AG09319 (cell line): ENCODE results near the gene SCP2.

Experiments used
- DNase-seq: peaks from one replicate; pipeline ENCODE4 v3.0.0-alpha.2; 2010; ENCODE audit warnings: low read depth; ENCODE audit errors: extremely low read depth
- TF ChIP-seq, protein P1 (sequence below): IDR thresholded peaks from 2 replicates; pipeline ENCODE4 v1.5.1; 2011; ENCODE audit warnings: low read depth, mild to moderate bottlenecking, inconsistent platforms, low read length, moderate library complexity

Gene SCP2

DNA sequence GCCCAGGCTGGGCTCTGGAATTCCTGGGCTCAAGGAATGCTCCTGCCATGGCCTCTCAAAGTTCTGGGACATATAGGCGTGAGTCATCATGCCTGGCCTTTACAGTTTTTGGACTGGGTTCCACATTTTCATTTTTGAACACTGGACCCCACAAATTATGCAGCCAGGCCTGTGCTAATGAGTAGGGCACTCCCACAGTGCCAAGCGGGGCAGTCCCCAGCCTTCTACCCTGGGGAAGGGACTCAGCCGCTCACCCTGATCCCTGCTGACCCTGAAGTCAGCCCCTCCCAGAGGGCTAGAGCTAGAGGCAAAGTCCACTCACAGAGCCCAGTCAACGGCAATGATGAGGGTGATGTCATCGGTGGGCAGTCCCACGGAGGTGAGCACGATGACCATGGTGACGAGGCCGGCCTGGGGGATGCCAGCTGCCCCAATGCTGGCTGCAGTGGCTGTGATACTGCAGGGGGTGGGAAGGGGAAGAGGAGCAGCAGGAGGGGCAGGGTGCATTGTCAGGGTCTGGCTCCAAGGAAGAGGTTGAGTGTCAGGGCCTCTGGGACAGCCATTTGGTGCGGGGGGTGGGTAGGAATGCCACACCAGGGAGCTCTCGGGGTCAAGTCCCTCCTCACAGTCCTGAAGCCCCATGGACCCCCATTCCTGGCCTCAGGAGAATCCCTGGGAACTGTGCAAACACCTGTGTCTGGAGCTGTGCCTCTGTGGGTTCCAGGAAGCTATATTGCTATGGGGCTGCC is 162.6 kb downstream of the SCP2 start:
- DNase-seq, result no peak

DNA sequence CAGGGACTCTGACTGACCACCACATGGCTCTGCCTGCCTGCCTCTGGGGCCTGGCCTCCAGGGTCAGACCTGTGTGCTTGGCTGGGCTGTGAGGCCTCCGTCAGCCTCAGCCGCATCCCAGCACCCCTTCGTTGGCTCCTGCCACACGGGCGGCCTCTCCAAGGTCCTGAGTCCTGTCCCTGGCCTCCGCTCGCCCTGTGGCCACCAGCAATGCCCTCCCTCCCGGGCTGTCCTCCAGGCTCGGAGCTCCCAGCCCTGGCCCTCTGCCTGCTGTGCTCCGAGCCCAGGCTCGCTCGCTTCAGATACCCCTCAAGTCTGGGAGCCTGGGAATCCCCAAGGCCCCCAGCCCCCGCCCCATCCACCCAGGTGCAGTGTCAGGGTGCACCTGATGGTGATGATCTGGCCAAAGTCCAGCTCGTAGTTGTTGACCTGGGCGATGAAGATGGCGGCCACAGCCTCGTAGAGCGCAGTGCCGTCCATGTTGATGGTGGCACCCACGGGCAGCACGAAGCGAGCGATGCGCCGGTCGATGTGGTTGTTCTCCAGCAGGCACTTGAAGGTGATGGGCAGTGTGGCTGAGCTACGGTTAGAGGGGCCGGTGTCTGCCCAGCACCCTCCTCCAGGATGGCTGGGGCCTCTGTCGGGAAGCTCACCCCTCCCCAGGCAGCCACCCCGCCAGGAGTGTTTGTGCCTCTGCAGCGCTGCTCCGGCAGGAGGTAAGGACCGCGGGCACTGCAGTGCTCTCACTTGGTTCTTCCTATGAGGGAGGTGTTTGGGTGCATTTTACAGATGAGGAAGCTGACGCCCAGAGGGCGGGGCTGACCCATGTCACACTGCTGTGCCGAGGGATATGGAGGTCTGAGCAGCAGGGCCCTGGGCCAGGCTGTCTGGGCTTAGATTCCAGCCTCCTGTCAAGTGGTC is 163.4 kb downstream of the SCP2 start:
- TF ChIP-seq, protein P1, sequence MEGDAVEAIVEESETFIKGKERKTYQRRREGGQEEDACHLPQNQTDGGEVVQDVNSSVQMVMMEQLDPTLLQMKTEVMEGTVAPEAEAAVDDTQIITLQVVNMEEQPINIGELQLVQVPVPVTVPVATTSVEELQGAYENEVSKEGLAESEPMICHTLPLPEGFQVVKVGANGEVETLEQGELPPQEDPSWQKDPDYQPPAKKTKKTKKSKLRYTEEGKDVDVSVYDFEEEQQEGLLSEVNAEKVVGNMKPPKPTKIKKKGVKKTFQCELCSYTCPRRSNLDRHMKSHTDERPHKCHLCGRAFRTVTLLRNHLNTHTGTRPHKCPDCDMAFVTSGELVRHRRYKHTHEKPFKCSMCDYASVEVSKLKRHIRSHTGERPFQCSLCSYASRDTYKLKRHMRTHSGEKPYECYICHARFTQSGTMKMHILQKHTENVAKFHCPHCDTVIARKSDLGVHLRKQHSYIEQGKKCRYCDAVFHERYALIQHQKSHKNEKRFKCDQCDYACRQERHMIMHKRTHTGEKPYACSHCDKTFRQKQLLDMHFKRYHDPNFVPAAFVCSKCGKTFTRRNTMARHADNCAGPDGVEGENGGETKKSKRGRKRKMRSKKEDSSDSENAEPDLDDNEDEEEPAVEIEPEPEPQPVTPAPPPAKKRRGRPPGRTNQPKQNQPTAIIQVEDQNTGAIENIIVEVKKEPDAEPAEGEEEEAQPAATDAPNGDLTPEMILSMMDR, result no peak
- no peak for DNase-seq

More for the DNA sequence above, 162.6 kb downstream of the SCP2 start:
- TF ChIP-seq, protein P1, result no peak

DNA sequence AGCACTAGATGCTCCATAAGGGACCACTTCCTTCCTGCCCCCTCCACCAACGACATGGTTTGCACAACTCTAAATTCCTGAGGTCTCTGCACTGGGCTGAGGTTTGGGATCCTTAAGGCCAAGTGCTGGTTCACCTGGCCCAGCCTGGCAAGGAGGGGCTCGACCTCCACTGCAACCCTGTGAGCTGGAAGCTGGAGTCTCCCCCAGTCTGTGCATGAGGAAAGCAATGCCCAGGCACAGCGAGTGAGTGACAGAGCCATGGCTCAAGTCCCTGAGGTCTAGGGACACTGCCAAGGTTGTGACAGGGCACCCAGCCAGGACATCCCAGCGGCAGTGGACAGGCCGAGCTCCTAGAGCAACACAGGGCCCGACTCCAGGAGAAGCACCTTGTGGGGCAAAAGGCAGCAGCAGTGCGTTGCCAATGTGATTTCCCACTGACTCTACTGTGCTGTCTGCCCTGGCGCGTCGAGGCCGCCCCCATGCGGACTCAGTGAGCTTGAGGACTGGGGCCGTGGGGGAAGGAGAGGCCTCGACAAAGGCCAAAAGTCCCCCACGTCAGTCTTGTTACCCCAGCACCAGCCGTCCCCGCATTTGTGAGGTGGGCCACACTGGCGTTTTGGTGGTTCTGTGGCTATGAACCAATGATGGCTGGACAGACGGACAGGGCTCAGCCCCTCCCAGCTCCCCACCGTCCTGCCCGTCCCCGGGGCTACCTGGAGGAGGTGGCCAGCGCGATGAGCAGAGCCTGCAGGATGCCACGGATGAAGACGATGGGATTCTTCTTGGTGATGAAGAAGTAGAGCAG is 165.0 kb downstream of the SCP2 start:
- TF ChIP-seq, protein P1, result no peak
- DNase-seq, result no peak

DNA sequence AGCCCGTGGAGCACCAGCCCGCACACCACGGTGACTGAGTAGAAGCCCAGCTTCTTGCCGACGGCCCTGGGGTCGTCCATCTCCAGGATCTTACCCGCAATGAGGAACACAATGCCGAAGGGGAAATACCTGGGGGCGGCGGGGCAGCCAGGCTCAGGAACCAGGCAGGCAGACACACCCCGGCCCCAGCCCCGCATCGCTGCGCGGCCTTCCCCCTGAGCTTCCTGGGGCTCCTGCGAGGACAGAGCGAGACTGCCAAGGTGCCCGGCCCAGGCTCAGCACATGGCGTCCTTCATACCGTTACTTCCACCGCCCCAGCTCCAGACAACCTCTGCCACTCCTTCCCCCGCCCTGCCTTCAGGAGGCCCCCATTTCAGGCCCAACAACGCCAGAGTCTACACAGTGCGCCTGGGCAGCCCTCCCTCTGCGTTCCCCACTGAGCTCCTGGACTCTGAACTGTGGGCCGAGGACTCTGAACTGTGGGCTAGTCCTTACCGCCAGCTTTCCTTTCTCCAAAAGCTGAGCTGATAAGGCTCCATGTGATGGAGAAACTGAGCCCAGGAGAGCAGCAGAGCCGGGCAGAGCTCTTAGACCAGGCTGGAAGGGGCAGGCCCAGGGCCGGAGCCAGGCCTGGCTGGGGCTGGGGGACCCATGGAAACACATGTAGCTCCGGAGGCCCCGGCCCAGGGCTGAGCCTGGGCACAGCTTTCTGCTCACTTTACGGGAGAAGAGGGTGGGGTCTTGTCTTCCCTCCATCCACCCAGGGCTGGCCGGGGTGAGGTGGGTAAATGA is 165.8 kb downstream of the SCP2 start:
- no peak for DNase-seq
- TF ChIP-seq, protein P1, result no peak

DNA sequence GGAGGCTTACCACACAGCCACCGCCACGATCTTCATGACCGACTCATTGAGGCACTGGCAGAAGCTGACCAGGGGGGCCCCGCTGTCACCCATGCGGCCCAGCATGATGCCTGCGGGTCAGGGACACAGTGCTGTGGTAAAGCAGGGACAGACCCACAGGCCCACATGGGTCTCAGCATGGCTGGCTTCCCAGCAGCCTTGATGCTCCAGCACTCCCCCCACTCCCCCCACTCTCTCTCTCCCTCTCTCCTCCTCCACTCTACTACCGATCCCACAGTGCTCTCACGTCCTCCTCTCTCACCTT is 166.3 kb downstream of the SCP2 start:
- no peak for DNase-seq
- TF ChIP-seq, protein P1, result no peak

DNA sequence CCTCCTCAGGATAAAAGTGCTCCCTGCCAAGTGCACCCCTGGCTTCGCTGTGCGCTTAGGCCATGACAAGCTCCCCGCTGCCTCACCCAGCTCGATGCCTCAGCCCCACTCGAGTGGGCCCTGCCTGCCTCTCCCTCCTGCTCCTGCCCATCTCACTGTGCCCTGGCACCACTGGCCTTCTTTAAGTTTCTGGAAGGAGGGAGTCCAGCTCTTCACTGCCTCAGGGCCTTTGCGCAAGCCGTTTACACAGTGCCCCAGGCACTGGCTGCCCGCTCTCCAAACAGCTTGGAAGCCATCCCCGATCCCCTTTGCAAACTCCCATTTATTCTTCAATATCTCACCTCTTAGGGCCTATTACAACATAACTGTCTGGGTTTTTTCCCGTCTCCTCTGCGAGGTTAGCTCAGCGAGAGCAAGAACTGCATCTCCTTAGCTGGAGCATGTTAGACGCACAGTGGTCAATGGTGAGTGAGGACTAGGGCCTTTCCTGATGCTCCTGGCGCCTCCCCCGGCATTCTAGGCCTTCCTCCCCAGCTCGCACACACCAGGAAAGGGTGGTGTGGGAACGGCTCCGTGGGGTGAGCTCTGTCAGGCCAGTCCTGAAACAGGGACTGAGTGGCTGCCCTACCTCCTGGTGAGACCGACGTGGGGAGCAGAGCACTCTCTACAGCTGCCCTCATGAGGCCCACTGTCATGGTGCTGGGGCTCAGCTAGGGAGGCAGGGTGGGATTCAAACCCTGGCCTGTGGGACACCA is 166.9 kb downstream of the SCP2 start:
- DNase-seq, result no peak
- TF ChIP-seq, protein P1, result no peak
